Heart left ventricle (tissue), 16 donors: ENCODE data around the gene PIAS4. TPM values are rescaled to one million over a fixed set of nuclear protein-coding genes. Genes with fewer than 3 reads are reported as not detected.

ENCODE experiments used
- ATAC-seq, 4 donors: fragments of 200-7000 bp; cut with Tn5 transposase; one replicate each; pipeline ENCODE4 v1.9.1; 2020 to 2022; ENCODE audit warnings: moderate library complexity in 4 of 4, mild to moderate bottlenecking in 3 of 4, moderate number of reproducible peaks in 1 of 4
- DNase-seq, 5 donors: peaks; one replicate each; pipeline ENCODE4 v3.0.0-alpha.2; 2020
- H3K27ac ChIP-seq, 12 donors: fragments of 200-600 bp; sonication (generic) in 4 of 12; one replicate each; pipeline versions ENCODE4 v1.5.0 to v1.8.0; 2016 to 2022; ENCODE audit warnings: mild to moderate bottlenecking in 2 of 12
- H3K27me3 ChIP-seq, 9 donors: fragments of 200-600 bp; sonication (generic) in 2 of 9; one replicate each; pipeline versions ENCODE4 v1.5.1 to v1.8.0; 2016 to 2022; ENCODE audit warnings: mild to moderate bottlenecking in 3 of 9
- H3K36me3 ChIP-seq, 9 donors: fragments of 200-600 bp; sonication (generic) in 2 of 9; one replicate each; pipeline versions ENCODE4 v1.5.0 to v1.8.0; 2018 to 2022; ENCODE audit warnings: mild to moderate bottlenecking in 2 of 9
- H3K4me1 ChIP-seq, 12 donors: fragments of 200-600 bp; sonication (generic) in 4 of 12; one replicate each; pipeline versions ENCODE4 v1.5.0 to v1.8.0; 2016 to 2022; ENCODE audit warnings: mild to moderate bottlenecking in 3 of 12
- H3K4me3 ChIP-seq, 12 donors: fragments of 200-600 bp; sonication (generic) in 4 of 12; one replicate each; pipeline versions ENCODE4 v1.5.0 to v1.8.0; 2017 to 2022; ENCODE audit warnings: mild to moderate bottlenecking in 9 of 12, moderate library complexity in 4 of 12
- H3K9me3 ChIP-seq, 12 donors: fragments of 200-600 bp; sonication (generic) in 4 of 12; one replicate each; pipeline versions ENCODE4 v1.5.0 to v1.8.0; 2016 to 2022; ENCODE audit warnings: mild to moderate bottlenecking in 1 of 12
- POLR2A ChIP-seq, 2 donors: fragments of 450-650 bp; IDR thresholded peaks; one replicate each; pipeline ENCODE4 v1.6.1; 2017; ENCODE audit warnings: antibody characterized with exemption in 2 of 2, mild to moderate bottlenecking in 2 of 2, moderate library complexity in 2 of 2
- WGBS, 4 donors: extraction: QIAGEN DNeasy Blood & Tissue Kit in 2 of 4; methylation state at CpG; one replicate each; pipeline versions ENCODE4 v1.1.5 to v1.1.7; 2013 to 2018; 5-methylcytosine and 5-hydroxymethylcytosine counted together
- intact Hi-C, 10 donors: fragments of 100-400 bp; cut with DNase I; formaldehyde crosslinking; loops; one replicate each; pipeline versions ENCODE4 v1.11.1 to v1.14.2; 2022
- polyA plus RNA-seq, 2 donors: library from polyadenylated mRNA; stranded (reverse); fragments of 200-250 nt; gene quantifications; one replicate each; pipeline ENCODE4 v1.2.3, GENCODE V29; 2013
- total RNA-seq, 9 donors: library from RNA; depleted of rRNA in 2 of 9; stranded (reverse); fragments of >200 nt in 2 of 9; fragmentation: NEBNext Ultra II Directional in 3 of 9; extraction: Animal tissue kit (Norgen Biotek cat#: 25700) in 3 of 9; gene quantifications; one replicate each; pipeline versions ENCODE4 v1.1.0 to v1.2.4, GENCODE V29; 2016 to 2023
- TF ChIP-seq, protein P1 (sequence below), 12 donors: fragments of 200-600 bp; sonication (generic) in 4 of 12; IDR thresholded peaks; one replicate each; pipeline versions ENCODE4 v1.5.0 to v1.8.0; 2018 to 2022; ENCODE audit warnings: antibody characterized with exemption in 12 of 12, mild to moderate bottlenecking in 5 of 12
- donor health status: ischemic (EF 13 %, LVEDD 7.1; RV severe dilation, severe dysfunction).
- donor health status: healthy with polysubstance abuse.
- donor health status: DM: no; HTN: yes; CAD: no.
- donor health status: DM: no; HTN: no; CAD: no.
- donor health status: ischemic (EF 25% LVEDD 6.9; RV normal size, moderate dysfunction).
- donor health status: ischemic (EF 25% LVEDD 5.7; RV mildly dilated, moderate dysfunction).
- donor health status: healthy.
- donor health status: DM: yes; HTN: yes; CAD: no.
- donor health status: ischemic (EF 35%, LVEDD 5.7; RV mildly dilated, moderate dysfunction).
- donor health status: nonischemic (EF 11% LVEDD 7.7; RV severe dilation, severe dysfunction).
- donor health status: DM: yes; HTN: yes; CAD: no.
- donor health status: PGD.
- donor health status: ischemic (EF 29% LVEDD 5.4; RV normal size, mild dysfunction).
- donor health status: nonischemic (EF 23%, LVEDD 6.1; RV moderate dilation, normal function).

Gene PIAS4
- total and polyA plus RNA-seq, 11 donors = 12.3 to 19.1 (median 15.3) TPM

DNA sequence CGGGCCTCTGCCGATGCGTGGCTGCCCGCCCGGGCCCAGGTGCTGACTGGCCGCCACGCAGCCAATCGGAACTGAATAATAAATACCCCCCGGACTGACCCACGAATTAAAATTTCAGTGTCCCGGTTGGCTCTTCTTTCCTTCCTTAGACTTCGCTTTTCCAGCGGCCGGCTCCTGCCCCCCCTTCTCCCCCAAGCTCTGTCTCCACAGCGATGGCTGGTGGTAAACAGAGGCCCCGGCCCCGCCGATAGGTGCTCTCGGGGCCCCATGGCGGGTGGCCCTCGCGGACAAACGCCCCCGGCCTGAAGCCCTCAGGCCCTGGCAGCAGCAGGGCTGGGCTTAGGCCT lies 56.6 kb downstream of the PIAS4 start:
- Histone ChIP-seq H3K27me3 (no peaks in the 10 kb centered on the region), H3K4me1 (peaks cover 20 to 71% (median 58%) of the 10 kb centered on the region in 12 donors), H3K27ac (peak overlapping the region; percentile 87 to 99 (median 98)), H3K36me3 (peaks cover 0 to 9% (median 0%) of the 10 kb centered on the region in 9 donors), H3K4me3 (peak overlapping the region; percentile 52 to 100 (median 82)), H3K9me3 (no peaks in the 10 kb centered on the region)
- intact Hi-C loops = loop anchor here in 4 of 10 donors (5.0 kb wide), 2 partner anchors 47 to 57 kb away; partner anchors contain the start of gene PIAS4 (in 3 of the 4)
- DNase-seq (no peak), ATAC-seq (no peak)
- WGBS, 4 donors = 0 to 7% (median 3%) methylated on average over 6 to 24 of the region's 24 CpGs
- no peak for TF ChIP-seq POLR2A (IDR thresholded peaks at IDR 0.05)
- TF ChIP-seq, protein P1, sequence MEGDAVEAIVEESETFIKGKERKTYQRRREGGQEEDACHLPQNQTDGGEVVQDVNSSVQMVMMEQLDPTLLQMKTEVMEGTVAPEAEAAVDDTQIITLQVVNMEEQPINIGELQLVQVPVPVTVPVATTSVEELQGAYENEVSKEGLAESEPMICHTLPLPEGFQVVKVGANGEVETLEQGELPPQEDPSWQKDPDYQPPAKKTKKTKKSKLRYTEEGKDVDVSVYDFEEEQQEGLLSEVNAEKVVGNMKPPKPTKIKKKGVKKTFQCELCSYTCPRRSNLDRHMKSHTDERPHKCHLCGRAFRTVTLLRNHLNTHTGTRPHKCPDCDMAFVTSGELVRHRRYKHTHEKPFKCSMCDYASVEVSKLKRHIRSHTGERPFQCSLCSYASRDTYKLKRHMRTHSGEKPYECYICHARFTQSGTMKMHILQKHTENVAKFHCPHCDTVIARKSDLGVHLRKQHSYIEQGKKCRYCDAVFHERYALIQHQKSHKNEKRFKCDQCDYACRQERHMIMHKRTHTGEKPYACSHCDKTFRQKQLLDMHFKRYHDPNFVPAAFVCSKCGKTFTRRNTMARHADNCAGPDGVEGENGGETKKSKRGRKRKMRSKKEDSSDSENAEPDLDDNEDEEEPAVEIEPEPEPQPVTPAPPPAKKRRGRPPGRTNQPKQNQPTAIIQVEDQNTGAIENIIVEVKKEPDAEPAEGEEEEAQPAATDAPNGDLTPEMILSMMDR (IDR thresholded peaks at IDR 0.05) = peak in 1 of 12 donors; percentile 5

DNA sequence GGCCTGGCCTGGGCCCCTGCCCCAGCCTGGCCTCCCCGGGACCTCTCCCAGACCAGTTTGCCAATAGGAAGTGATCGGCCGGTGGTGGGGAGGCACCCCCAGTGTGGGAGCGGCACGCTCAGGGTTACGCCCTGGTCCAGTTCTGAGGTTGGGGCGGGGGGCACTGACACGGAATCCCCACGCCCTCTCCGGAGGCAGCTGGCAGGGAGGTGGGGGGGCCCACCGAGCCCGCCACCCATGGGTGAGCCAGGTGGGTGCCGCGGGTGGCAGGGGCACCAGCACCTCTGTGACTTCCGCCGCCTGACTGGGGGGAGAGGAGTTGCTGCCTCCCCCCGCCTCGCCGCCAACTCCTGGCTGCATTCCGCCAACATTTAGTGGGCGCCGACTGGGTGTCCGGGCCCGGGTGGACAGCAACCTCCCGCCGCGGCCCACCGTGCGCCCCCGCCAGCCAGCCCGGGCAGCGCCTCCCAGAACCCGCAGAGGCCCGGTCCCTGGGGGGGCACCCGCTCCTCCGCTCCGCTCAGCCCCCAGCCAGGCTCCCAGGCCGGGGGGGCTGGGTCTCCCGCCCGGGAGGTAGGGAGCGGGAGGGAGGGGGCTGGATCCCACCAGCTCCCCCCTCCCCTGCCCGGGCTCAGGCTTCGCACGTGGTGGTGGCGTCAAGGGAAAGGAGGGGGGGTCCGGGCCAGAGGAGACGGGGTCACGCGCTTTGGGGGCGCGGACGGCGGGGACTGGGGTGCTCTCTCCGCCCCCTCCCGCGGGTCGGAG lies 57.1 kb downstream of the PIAS4 start:
- Histone ChIP-seq H3K9me3 (no peaks in the 10 kb centered on the region), H3K36me3 (peaks cover 0 to 9% (median 0%) of the 10 kb centered on the region in 9 donors), H3K27me3 (no peaks in the 10 kb centered on the region), H3K4me1 (peaks cover 15 to 66% (median 53%) of the 10 kb centered on the region in 12 donors), H3K27ac (peak overlapping the region; percentile 87 to 99 (median 98)), H3K4me3 (peak overlapping the region; percentile 52 to 100 (median 82))
- peak; percentile 70 to 79 (median 72) for DNase-seq
- 0 to 3% (median 1%) methylated on average over 25 to 57 of the region's 57 CpGs for WGBS, 4 donors
- peak in 1 of 4 donors; percentile 3 for ATAC-seq
- no peak for TF ChIP-seq POLR2A (IDR thresholded peaks at IDR 0.05)
- TF ChIP-seq, protein P1 (IDR thresholded peaks at IDR 0.05) = no peak
- intact Hi-C loops = loop anchor here in 5 of 10 donors (5.0 kb wide), 3 partner anchors 47 to 77 kb away; partner anchors contain the start of genes PIAS4 (in 3 of the 5) and EEF2 (in 2 of the 5)

DNA sequence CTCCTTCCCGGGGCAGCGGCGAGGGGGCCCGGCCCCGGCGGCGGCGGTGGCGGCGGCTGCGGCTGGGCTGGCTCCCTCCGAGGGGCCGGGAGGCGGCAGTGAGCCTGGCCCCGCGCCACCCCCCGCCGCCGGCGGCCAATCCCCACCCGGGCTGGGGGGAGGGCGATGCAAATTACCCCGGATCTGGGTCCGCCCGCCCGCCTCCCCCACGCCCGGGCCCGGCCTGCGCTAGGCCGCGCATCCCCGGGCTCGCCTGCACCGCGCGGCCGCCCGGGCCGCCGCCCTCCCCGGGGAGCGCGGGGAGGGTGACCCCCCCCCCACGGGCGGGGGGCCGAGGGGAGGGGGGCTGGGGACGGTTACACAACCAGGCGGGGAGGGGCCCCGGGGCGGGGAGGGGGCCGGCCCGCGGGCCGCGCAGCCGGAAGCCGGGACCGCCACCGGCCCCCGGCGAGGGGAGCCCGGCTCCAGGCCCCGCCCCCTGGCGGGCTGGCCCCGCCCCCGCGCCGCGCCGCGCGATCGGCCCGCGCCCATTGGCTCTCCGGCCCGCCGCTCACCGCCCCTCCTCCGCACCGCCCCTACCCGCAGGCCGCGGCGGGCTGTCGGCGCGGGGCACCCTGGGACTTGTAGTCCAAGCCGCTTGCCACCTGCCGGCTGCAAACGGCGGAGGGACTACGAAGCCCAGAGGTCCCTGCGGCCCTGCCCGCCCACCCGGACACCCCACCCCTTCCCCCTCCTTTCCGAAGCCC lies 58.1 kb downstream of the PIAS4 start:
- Histone ChIP-seq H3K4me1 (peaks cover 8 to 57% (median 44%) of the 10 kb centered on the region in 12 donors), H3K27ac (peak overlapping the region; percentile 91 to 100 (median 99)), H3K4me3 (peak overlapping the region in 11 of 12 donors; percentile 91 to 100 (median 97)), H3K9me3 (no peaks in the 10 kb centered on the region), H3K36me3 (peaks cover 0 to 9% (median 0%) of the 10 kb centered on the region in 9 donors), H3K27me3 (no peaks in the 10 kb centered on the region)
- DNase-seq (peak; percentile 98 to 99 (median 98)), ATAC-seq (peak; percentile 80 to 91 (median 85))
- TF ChIP-seq, protein P1 (IDR thresholded peaks at IDR 0.05) = peak in 1 of 12 donors; percentile 7
- TF ChIP-seq POLR2A (IDR thresholded peaks at IDR 0.05) = no peak
- intact Hi-C loops = loop anchor here in 2 of 10 donors (2.0 to 5.0 kb wide), 2 partner anchors 57 to 78 kb away; partner anchors contain the start of gene EEF2 (in 2 of the 2)
- 0 to 1% (median 0%) methylated on average over 5 to 98 of the region's 98 CpGs for WGBS, 4 donors
